ENCODE results near the gene SLC39A11.

Gene SLC39A11

DNA sequence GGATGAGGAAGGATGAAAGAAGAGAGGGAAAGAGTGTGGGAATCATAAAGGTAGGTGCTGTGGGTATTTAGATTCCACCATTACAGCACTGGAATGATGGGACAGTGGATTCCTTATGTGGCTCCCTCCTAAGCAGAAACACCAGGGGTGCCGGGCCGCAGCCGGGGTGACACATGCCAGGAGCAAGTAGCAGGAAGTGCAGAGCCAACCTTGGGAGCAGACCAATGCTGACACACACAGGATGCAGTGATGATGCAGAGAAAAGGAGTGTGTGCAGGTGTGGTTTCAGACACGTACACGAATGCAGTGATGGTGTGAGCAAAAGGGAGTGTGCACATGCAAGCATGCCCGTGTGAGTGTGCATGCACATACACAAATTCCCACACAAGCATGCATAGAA, 338.0 kb downstream of the SLC39A11 start:
- no peak overlapping the region for H3K4me3 ChIP-seq (ENCODE audit: low read length)

DNA sequence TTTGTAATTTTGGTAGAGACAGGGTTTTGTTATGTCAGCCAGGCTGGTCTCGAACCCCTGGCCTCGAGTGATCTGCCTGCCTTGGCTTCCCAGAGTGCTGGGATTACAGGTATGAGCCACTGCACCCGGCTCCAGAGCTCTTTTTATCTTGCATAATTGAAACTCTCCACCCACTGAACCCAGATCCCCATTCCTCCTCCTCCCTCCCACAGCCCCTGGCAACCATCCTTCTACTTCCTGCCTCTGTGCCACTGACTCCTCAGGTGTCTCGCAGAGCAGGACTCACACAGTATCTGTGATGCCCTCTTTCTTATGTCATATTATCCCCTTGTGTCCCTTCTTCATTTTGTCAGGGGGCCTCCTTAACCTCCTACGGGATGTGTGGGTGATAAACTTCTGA, 340.7 kb downstream of the SLC39A11 start:
- H3K27me3 ChIP-seq (ENCODE audit: control insufficient read depth, insufficient read depth, low read length), result no peaks in the 10 kb centered on the region
- no peak overlapping the region for H3K9ac ChIP-seq (ENCODE audit: low read length)
- H3K4me1 ChIP-seq (ENCODE audit: control insufficient read depth, insufficient read depth, low read length), result no peaks in the 10 kb centered on the region
- no peaks in the 10 kb centered on the region for H3K36me3 ChIP-seq (ENCODE audit: control insufficient read depth, insufficient read depth, low read length)
- no peak overlapping the region for H3K27ac ChIP-seq (ENCODE audit: low read depth, low read length)
- H3K4me3 ChIP-seq (ENCODE audit: low read length), result no peak overlapping the region

More for the DNA sequence above, 338.0 kb downstream of the SLC39A11 start:
- H3K36me3 ChIP-seq (ENCODE audit: control insufficient read depth, insufficient read depth, low read length), result no peaks in the 10 kb centered on the region
- H3K27ac ChIP-seq (ENCODE audit: low read depth, low read length), result no peak overlapping the region
- no peaks in the 10 kb centered on the region for H3K4me1 ChIP-seq (ENCODE audit: control insufficient read depth, insufficient read depth, low read length)
- H3K27me3 ChIP-seq (ENCODE audit: control insufficient read depth, insufficient read depth, low read length), result no peaks in the 10 kb centered on the region
- H3K9ac ChIP-seq (ENCODE audit: low read length), result no peak overlapping the region

DNA sequence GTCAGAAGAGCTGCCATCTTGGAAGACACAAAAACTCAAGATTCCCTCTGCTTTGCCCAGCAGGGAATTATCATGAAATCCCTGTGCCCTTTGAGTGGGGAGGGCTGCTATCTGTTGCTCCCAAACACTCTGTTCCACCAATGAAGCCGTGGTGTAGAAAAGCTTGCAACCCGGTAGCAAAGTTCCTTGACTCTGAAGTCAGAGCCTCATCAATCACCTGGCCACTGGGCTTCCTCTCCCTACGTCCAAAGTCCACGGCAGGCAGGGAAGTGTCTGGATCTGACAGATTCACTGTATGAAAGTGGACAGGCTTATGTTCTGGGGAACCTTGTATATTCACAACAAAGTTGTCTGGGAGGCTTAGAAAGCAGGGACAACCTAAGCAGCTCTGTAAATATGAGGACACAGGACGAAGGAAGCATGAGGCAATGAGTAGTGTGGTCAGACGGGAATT, 343.3 kb downstream of the SLC39A11 start:
- no peak overlapping the region for H3K9ac ChIP-seq (ENCODE audit: low read length)
- no peaks in the 10 kb centered on the region for H3K4me1 ChIP-seq (ENCODE audit: control insufficient read depth, insufficient read depth, low read length)
- no peaks in the 10 kb centered on the region for H3K36me3 ChIP-seq (ENCODE audit: control insufficient read depth, insufficient read depth, low read length)
- no peak overlapping the region for H3K27ac ChIP-seq (ENCODE audit: low read depth, low read length)
- H3K27me3 ChIP-seq (ENCODE audit: control insufficient read depth, insufficient read depth, low read length), result no peaks in the 10 kb centered on the region
- H3K4me3 ChIP-seq (ENCODE audit: low read length), result no peak overlapping the region

DNA sequence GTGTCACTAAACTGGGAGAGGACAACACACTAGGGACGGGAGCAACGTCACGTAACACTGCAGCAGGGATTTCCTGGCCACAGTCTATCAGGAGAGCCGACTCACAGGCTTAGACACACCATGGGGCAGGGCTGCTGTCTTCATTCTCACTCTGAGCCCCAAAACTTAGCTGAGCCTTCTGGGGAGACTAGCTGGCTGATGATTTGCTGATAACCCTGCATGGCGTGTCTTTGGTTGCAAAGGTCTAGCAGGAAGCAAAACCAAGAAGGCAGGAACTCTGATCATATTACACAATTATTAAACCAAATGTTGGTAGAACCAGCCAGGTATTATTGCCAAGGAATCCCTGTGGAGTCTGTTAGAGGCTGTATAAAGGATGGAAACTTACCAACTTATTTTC, 345.0 kb downstream of the SLC39A11 start:
- H3K27ac ChIP-seq (ENCODE audit: low read depth, low read length), result no peak overlapping the region
- no peaks in the 10 kb centered on the region for H3K4me1 ChIP-seq (ENCODE audit: control insufficient read depth, insufficient read depth, low read length)
- H3K36me3 ChIP-seq (ENCODE audit: control insufficient read depth, insufficient read depth, low read length), result no peaks in the 10 kb centered on the region
- no peak overlapping the region for H3K9ac ChIP-seq (ENCODE audit: low read length)
- H3K4me3 ChIP-seq (ENCODE audit: low read length), result no peak overlapping the region
- H3K27me3 ChIP-seq (ENCODE audit: control insufficient read depth, insufficient read depth, low read length), result no peaks in the 10 kb centered on the region

DNA sequence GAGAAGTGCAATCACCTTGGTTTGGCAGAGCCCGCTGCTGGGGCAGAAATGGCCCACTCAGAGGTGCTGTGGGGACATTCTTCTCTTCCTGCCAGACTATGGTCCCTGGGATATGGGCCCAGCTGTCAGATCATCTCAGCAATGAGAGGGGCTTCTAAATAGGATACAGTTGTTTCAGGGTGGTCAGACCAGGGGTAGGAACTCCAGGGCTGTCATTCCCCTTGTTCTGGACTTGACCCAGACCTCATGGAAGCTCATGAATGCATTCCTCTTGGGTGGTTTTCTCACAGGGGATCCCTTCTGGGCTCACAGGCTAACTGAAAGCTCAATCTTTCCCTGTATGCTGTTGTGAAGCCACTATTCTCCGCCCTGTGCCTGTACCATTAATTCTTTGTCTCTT, 347.2 kb downstream of the SLC39A11 start:
- no peaks in the 10 kb centered on the region for H3K4me1 ChIP-seq (ENCODE audit: control insufficient read depth, insufficient read depth, low read length)

DNA sequence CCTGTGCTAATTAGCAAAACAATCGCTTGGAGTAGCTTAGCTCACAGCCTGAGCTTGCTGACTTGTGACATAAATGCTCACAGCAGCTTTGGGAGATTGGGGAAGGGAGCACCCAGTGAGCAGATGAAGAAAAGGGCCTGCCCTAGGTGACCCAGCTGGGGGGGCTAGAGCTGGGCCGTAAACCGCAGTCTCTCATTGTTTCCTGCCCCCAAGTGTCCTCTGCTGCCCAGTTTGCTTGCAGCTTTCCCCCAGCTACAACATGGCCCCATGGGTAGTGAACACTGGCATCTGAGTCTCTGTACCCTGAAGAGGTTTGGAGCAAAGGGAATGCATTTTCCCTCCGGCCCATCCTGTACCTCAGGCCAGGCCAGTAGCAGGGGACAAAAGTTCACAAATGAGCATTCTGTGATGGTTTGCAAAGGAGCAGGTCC, 349.4 kb downstream of the SLC39A11 start:
- no peak overlapping the region for H3K9ac ChIP-seq (ENCODE audit: low read length)
- H3K4me3 ChIP-seq (ENCODE audit: low read length), result no peak overlapping the region
- no peak overlapping the region for H3K27ac ChIP-seq (ENCODE audit: low read depth, low read length)
- no peaks in the 10 kb centered on the region for H3K27me3 ChIP-seq (ENCODE audit: control insufficient read depth, insufficient read depth, low read length)
- no peaks in the 10 kb centered on the region for H3K4me1 ChIP-seq (ENCODE audit: control insufficient read depth, insufficient read depth, low read length)
- H3K36me3 ChIP-seq (ENCODE audit: control insufficient read depth, insufficient read depth, low read length), result no peaks in the 10 kb centered on the region

More for the DNA sequence above, 347.2 kb downstream of the SLC39A11 start:
- H3K9ac ChIP-seq (ENCODE audit: low read length), result no peak overlapping the region
- no peaks in the 10 kb centered on the region for H3K27me3 ChIP-seq (ENCODE audit: control insufficient read depth, insufficient read depth, low read length)
- H3K36me3 ChIP-seq (ENCODE audit: control insufficient read depth, insufficient read depth, low read length), result no peaks in the 10 kb centered on the region
- no peak overlapping the region for H3K4me3 ChIP-seq (ENCODE audit: low read length)
- H3K27ac ChIP-seq (ENCODE audit: low read depth, low read length), result no peak overlapping the region

DNA sequence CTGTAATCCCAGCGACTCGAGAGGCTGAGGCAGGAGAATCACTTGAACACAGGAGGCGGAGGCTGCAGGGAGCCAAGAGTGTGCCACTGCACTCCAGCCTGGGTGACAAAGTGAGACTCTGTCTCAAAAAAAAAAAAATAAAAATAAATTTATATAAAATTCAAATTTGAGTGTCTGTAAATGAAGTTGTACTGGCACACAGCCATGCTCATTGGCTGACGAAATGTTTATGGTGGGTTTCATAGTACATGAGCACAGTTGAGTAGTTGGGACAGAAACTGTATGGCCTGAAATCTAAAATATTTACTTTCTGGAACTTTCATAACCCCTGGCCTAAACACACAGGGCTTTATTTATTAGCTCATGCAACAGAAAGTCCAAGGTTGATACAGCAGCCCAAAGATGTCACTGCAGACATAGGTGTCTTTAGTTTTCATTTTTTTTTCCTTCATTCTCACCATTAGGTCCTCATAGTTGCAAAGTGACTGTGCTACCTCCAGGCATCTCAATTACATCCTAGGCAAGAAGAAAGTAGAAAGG, 355.3 kb downstream of the SLC39A11 start:
- no peak overlapping the region for H3K9ac ChIP-seq (ENCODE audit: low read length)
- no peak overlapping the region for H3K4me3 ChIP-seq (ENCODE audit: low read length)
- no peaks in the 10 kb centered on the region for H3K4me1 ChIP-seq (ENCODE audit: control insufficient read depth, insufficient read depth, low read length)
- no peak overlapping the region for H3K27ac ChIP-seq (ENCODE audit: low read depth, low read length)
- H3K36me3 ChIP-seq (ENCODE audit: control insufficient read depth, insufficient read depth, low read length), result no peaks in the 10 kb centered on the region
- H3K27me3 ChIP-seq (ENCODE audit: control insufficient read depth, insufficient read depth, low read length), result no peaks in the 10 kb centered on the region

DNA sequence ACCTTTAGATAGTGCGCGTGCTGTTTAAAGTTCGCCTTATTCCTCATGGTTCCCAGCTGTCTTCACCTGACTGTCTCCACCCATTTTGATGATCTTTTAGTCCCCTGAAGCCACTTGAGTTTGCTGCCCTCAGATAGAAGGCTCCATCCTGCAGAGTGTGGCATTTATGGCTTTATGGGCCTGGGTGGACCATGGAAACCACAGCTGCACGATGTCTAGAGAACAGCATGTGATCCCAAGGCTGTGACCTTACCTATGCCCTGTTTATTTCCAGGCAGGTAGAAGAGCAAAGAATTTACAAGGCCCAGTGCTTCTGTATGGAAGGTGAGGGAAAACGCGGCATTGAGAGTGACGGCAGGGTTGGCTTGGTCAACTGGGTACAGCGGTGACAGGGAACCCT, 356.9 kb downstream of the SLC39A11 start:
- H3K4me3 ChIP-seq (ENCODE audit: low read length), result no peak overlapping the region
- no peaks in the 10 kb centered on the region for H3K27me3 ChIP-seq (ENCODE audit: control insufficient read depth, insufficient read depth, low read length)
- no peak overlapping the region for H3K27ac ChIP-seq (ENCODE audit: low read depth, low read length)
- H3K9ac ChIP-seq (ENCODE audit: low read length), result no peak overlapping the region
- no peaks in the 10 kb centered on the region for H3K4me1 ChIP-seq (ENCODE audit: control insufficient read depth, insufficient read depth, low read length)
- no peaks in the 10 kb centered on the region for H3K36me3 ChIP-seq (ENCODE audit: control insufficient read depth, insufficient read depth, low read length)

DNA sequence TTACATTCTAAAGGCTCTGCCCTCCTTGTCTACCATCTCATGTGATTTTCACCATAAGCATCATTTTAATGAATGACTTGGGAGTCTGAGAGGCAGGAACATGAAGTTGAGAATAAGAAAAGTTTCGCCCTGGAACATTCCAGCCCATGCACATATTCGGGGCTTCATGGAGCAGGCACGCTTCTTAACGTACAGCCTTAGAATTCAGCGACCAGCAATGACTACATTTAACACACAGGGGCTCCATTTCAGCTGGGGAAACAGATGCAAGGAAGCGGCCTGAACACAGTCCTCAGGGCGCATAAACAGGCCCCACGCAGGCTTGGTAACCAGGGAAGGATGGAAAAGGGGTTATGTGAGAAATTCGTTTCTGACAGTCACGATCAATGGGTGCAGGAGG, 357.4 kb downstream of the SLC39A11 start:
- H3K27ac ChIP-seq (ENCODE audit: low read depth, low read length), result no peak overlapping the region
- H3K4me3 ChIP-seq (ENCODE audit: low read length), result no peak overlapping the region
- H3K4me1 ChIP-seq (ENCODE audit: control insufficient read depth, insufficient read depth, low read length), result no peaks in the 10 kb centered on the region
- no peaks in the 10 kb centered on the region for H3K27me3 ChIP-seq (ENCODE audit: control insufficient read depth, insufficient read depth, low read length)
- H3K36me3 ChIP-seq (ENCODE audit: control insufficient read depth, insufficient read depth, low read length), result no peaks in the 10 kb centered on the region
- no peak overlapping the region for H3K9ac ChIP-seq (ENCODE audit: low read length)

DNA sequence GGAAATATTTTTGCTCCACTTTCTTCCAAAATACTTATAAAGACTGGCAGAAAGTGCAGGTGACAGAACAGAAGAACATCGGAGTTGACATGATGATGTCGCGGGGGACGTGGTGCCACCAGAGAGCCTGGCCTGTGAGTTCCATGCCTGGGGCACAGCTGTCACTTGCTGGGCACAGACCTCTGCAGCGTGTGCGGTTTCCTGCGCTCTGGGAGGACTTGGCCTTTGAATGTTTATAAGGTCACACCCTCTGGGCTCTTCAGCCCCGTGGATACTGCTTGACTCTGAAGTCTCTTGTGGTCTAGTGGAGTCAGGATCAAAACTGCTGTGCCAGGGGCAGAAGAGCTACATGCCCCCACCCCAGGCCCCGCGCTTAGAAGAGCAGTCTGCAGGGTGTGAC, 357.9 kb downstream of the SLC39A11 start:
- no peak overlapping the region for H3K27ac ChIP-seq (ENCODE audit: low read depth, low read length)
- H3K36me3 ChIP-seq (ENCODE audit: control insufficient read depth, insufficient read depth, low read length), result no peaks in the 10 kb centered on the region
- H3K4me1 ChIP-seq (ENCODE audit: control insufficient read depth, insufficient read depth, low read length), result no peaks in the 10 kb centered on the region
- no peak overlapping the region for H3K4me3 ChIP-seq (ENCODE audit: low read length)
- no peak overlapping the region for H3K9ac ChIP-seq (ENCODE audit: low read length)
- no peaks in the 10 kb centered on the region for H3K27me3 ChIP-seq (ENCODE audit: control insufficient read depth, insufficient read depth, low read length)

DNA sequence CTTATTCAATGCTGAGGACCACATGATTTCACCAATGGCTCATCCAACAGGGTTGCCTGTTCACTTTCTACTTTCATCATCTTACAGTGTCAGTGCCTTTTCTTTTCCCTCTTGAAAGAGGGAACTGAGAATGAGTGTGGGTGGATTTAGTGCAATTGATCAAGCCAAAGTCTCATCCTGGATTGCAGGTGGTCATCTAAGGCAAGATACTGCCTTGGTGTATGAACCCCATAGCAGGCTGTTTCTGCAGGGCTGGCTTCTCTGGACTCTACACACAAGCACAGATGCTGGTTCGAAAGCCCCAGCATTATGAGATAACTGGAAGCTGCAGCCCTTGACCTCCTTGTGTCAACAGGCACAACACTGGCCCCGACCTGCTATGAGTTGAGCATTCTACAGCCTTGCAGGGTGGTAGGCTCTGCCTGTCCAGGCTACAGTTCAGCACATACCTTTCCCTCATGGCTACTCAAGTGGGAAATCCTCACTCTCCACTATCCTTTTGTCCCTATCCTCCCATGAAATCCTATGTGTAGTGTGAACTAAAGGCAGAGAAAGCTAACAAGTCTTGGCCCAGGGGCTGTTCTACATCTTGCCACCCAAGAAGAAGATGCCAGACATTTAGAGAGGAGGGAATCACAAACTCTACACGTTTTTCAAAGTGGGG, 358.7 kb downstream of the SLC39A11 start:
- no peak overlapping the region for H3K9ac ChIP-seq (ENCODE audit: low read length)
- H3K27ac ChIP-seq (ENCODE audit: low read depth, low read length), result no peak overlapping the region

DNA sequence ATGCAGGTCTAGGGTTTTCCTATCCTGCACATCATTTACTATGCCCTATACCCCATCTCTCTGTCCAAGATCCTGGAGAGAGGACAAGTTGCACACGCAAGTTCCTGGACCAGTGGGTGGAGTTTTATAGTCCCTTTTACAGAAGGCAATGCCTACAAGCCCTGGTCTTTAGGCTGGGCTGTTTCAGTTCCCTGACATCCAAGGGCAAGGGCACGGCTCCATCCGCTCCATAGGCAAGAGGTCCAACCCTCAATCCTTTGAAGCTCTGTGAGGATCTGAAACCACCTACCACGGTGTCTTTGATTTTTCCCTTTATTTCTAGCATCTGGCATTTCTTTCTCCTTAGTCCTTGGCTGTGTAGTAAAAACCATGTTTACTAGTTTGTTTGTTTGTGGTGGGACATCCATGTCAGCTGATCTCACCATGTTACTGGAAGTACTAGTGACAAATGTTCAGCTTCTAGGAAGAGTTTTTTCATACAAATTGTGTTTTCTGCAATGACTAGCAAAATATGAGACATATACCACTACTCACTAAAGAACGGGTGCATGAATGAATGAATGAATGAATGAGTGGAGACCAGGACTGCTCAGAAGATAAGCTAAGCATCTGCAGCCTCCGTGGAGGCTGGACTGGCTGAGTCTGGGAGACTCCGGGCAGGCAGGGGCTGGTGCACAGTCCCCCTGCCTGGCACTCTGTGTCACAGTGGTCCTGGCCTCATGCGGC, 359.4 kb downstream of the SLC39A11 start:
- no peaks in the 10 kb centered on the region for H3K4me1 ChIP-seq (ENCODE audit: control insufficient read depth, insufficient read depth, low read length)
- H3K27me3 ChIP-seq (ENCODE audit: control insufficient read depth, insufficient read depth, low read length), result no peaks in the 10 kb centered on the region
- H3K36me3 ChIP-seq (ENCODE audit: control insufficient read depth, insufficient read depth, low read length), result no peaks in the 10 kb centered on the region
- no peak overlapping the region for H3K27ac ChIP-seq (ENCODE audit: low read depth, low read length)
- H3K4me3 ChIP-seq (ENCODE audit: low read length), result no peak overlapping the region
- no peak overlapping the region for H3K9ac ChIP-seq (ENCODE audit: low read length)

More for the DNA sequence above, 358.7 kb downstream of the SLC39A11 start:
- no peaks in the 10 kb centered on the region for H3K27me3 ChIP-seq (ENCODE audit: control insufficient read depth, insufficient read depth, low read length)
- H3K36me3 ChIP-seq (ENCODE audit: control insufficient read depth, insufficient read depth, low read length), result no peaks in the 10 kb centered on the region
- no peak overlapping the region for H3K4me3 ChIP-seq (ENCODE audit: low read length)
- no peaks in the 10 kb centered on the region for H3K4me1 ChIP-seq (ENCODE audit: control insufficient read depth, insufficient read depth, low read length)

Measured in rectal smooth muscle tissue (tissue), 1 donor.